D721Med (cell line): ENCODE data around the gene SYCN.
"Not testable (repeated sequence)": the region's sequence is repeated elsewhere in the genome, so short reads cannot be mapped to it uniquely, and the experiment has no call there.

Experiments
- DNase-seq: peaks from one replicate; pipeline ENCODE4 v3.0.0; 2011; ENCODE audit warnings: low spot score; ENCODE audit not compliant: insufficient read length
- FAIRE-seq: peaks from 2 replicates; lab custom pipeline; 2011; peaks lifted over from hg19 to GRCh38; lab: Jason Lieb, UNC
- CTCF ChIP-seq: IDR thresholded peaks from 2 replicates; pipeline ENCODE4 v1.5.1; 2012; ENCODE audit warnings: mild to moderate bottlenecking, control low read depth; ENCODE audit not compliant: insufficient read depth; ENCODE audit errors: missing control alignments

The SYCN gene

GRCh38 chr19:39247701-39248664 lies 43.9 kb upstream of the SYCN start:
- FAIRE-seq: no peak
- DNase-seq: no peak
- no peak for TF ChIP-seq CTCF

DNA sequence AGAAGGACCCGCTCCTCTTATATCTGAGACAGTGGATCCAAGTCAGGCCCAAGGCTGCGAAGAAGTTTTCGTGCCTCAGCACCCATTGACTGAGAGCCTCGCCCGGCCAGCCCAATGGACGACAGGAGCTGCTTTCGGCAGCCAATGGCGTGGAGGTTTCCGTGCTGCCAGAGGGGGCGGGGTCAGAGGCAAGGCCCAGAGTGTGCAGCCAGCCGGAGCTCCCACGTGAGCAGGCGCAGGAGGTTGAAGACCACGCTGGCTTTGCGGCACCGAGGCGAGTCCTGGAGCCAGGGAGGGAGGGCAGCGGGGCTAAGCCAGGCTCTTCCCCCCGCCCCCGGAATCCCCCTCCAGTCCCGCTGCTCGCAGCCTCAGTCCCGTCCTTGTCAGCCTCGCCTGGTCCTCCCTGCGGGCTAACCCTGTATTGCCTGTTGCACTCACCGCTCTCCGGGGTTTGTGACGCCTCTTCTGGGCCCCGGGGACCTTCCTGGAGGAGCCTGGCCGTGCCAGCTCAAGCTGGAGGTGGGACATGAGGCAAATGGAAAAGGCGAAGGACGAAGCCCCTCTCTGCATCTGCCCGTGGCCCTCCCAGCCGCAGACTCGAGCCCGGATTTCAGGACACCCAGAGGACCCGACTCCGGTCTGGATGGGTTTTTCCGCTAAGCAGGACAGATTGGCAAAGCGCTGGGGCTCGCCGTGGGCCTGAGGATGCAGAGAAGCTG lies 43.0 kb upstream of the SYCN start:
- no peak for FAIRE-seq
- TF ChIP-seq CTCF: no peak
- no peak for DNase-seq

GRCh38 chr19:39245166-39245565 lies 41.1 kb upstream of the SYCN start:
- DNase-seq, FAIRE-seq: not testable (repeated sequence)

GRCh38 chr19:39244410-39245100 lies 40.5 kb upstream of the SYCN start, which contains the start of gene IFNL3:
TSS of gene IFNL3 (minus strand) at chr19:39245006. CDS start at chr19:39244967, 39 bp downstream.
- not testable (repeated sequence) for DNase-seq, FAIRE-seq

- FAIRE-seq: not testable (repeated sequence)
These were observed 39.7 kb upstream of the SYCN start for GRCh38 chr19:39243741-39244140.

GRCh38 chr19:39240421-39240820 lies 36.4 kb upstream of the SYCN start:
- DNase-seq: no peak
- FAIRE-seq: no peak
- TF ChIP-seq CTCF: no peak

More at GRCh38 chr19:39243741-39244140, 39.7 kb upstream of the SYCN start:
- DNase-seq: not testable (repeated sequence)

DNA sequence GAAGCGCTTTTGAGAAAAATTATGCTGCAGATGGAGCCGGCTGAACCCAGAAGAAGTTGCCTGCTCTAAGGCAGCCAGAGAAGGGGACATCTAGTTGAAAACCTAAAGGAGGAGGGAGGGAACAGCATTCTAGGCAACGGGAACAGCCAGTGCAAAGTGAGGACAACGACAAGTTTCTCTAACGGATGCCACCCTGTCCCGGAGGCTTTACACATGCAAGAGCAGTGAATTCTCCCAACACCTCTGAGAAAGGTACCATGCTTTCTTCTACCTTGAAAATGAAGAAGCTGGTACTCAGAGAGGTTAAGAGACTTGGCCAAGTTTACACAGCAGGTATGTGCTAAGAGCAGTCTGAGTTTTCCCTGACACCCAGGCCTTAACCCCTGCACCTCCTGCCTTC lies 34.9 kb upstream of the SYCN start:
- DNase-seq (no peak), FAIRE-seq (no peak)
- no peak for TF ChIP-seq CTCF

GRCh38 chr19:39238209-39238608 lies 34.1 kb upstream of the SYCN start:
- no peak for DNase-seq
- no peak for TF ChIP-seq CTCF
- no peak for FAIRE-seq
